ENCODE results near the gene MIER2. TPM values are rescaled to one million over a fixed set of nuclear protein-coding genes. Genes with fewer than 3 reads are reported as not detected.

MIER2 gene
- total and polyA plus RNA-seq, 4 donors, result 2.7 to 4.1 (median 3.7) TPM

DNA sequence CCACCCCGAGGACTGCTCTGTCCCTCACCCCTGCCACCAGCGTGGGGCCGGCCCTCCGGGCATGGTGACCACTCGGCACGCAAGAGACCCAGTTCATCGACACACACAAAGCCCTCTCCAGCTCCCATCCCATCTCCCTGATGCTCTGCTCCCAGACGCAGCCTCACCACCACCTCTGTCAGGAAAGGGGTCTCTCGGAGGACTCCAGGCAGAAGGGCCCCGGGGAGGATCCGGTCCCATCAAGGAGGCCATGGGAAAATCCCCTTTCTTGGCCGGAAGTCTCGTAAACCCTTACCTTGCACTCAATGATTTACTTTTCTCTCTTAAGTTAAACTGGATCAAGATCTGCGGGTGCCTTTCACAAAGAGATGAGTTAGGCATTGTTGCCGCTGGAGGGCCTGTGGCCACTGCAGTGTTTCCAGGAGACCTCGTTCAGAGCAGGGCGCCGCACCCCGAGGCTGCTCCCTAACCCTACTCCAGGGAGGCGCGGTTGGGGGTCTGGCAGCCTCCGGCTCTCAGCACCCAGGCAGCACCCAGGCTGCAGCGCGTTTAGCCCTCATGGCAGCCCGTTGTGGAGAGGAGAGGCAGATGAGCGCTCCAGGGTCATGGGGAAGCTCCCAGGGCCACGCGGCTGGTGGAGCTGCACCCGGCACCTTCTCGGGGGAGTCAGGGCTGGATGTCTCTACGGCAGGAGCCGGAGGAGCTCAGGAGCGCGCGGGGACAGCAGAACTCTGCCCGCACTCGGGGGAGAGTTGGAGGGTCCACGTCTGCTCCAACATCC lies 33.4 kb upstream of the MIER2 start (continued):
- TF ChIP-seq, protein P1, sequence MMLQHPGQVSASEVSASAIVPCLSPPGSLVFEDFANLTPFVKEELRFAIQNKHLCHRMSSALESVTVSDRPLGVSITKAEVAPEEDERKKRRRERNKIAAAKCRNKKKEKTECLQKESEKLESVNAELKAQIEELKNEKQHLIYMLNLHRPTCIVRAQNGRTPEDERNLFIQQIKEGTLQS (IDR thresholded peaks at IDR 0.05), result no peak
- TF ChIP-seq HNF4G (IDR thresholded peaks at IDR 0.05), result no peak
- TF ChIP-seq, protein P2, sequence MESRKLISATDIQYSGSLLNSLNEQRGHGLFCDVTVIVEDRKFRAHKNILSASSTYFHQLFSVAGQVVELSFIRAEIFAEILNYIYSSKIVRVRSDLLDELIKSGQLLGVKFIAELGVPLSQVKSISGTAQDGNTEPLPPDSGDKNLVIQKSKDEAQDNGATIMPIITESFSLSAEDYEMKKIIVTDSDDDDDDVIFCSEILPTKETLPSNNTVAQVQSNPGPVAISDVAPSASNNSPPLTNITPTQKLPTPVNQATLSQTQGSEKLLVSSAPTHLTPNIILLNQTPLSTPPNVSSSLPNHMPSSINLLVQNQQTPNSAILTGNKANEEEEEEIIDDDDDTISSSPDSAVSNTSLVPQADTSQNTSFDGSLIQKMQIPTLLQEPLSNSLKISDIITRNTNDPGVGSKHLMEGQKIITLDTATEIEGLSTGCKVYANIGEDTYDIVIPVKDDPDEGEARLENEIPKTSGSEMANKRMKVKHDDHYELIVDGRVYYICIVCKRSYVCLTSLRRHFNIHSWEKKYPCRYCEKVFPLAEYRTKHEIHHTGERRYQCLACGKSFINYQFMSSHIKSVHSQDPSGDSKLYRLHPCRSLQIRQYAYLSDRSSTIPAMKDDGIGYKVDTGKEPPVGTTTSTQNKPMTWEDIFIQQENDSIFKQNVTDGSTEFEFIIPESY (IDR thresholded peaks at IDR 0.05), result no peak
- TF ChIP-seq GABPA (IDR thresholded peaks at IDR 0.05 in 1 of 2, conservative IDR thresholded peaks at IDR 0.05 in 1 of 2), result no peak
- no peak for TF ChIP-seq FOXA2 (IDR thresholded peaks at IDR 0.05)

- H3K9ac ChIP-seq (ENCODE audit: low read depth in 1 of 2, low read length in 2 of 2), result no peak overlapping the region
- no peaks in the 10 kb centered on the region for H3K9me3 ChIP-seq (ENCODE audit: control insufficient read depth in 4 of 4, low read length in 3 of 4)
- no peak overlapping the region for H3K27ac ChIP-seq (ENCODE audit: low read depth in 1 of 2, low read length in 2 of 2)
- peaks cover 0 to 2% (median 0%) of the 10 kb centered on the region in 4 donors for H3K4me1 ChIP-seq (ENCODE audit: control insufficient read depth in 4 of 4, insufficient read depth in 4 of 4, low read length in 3 of 4)
- DNase-seq (ENCODE audit: low spot score), result no peak
- H3K36me3 ChIP-seq (ENCODE audit: control insufficient read depth in 4 of 4, insufficient read depth in 3 of 4, low read depth in 1 of 4, low read length in 3 of 4), result no peaks in the 10 kb centered on the region
- no peak for TF ChIP-seq SP1 (IDR thresholded peaks at IDR 0.05)
- no peak for TF ChIP-seq MAX (IDR thresholded peaks at IDR 0.05)
- TF ChIP-seq, protein P1 (IDR thresholded peaks at IDR 0.05), result no peak
- no peak for TF ChIP-seq YY1 (IDR thresholded peaks at IDR 0.05)
- TF ChIP-seq CTCF (IDR thresholded peaks at IDR 0.05; ENCODE audit: low read depth, low read length, missing input control), result no peak
- TF ChIP-seq RXRA (IDR thresholded peaks at IDR 0.05), result no peak
- TF ChIP-seq NR2F2 (IDR thresholded peaks at IDR 0.05), result no peak
- no peak for TF ChIP-seq JUND (IDR thresholded peaks at IDR 0.05)
- TF ChIP-seq RAD21 (IDR thresholded peaks at IDR 0.05), result no peak
- no peak for TF ChIP-seq GABPA (IDR thresholded peaks at IDR 0.05 in 1 of 2, conservative IDR thresholded peaks at IDR 0.05 in 1 of 2)
- TF ChIP-seq, protein P2 (IDR thresholded peaks at IDR 0.05), result no peak
- no peak for TF ChIP-seq FOXA1 (IDR thresholded peaks at IDR 0.05)
- no peak for TF ChIP-seq REST (IDR thresholded peaks at IDR 0.05)
- no peak overlapping the region for H3K4me3 ChIP-seq (ENCODE audit: low read depth in 1 of 3, low read length in 3 of 3)
- peaks cover 0 to 12% (median 3%) of the 10 kb centered on the region in 4 donors for H3K27me3 ChIP-seq (ENCODE audit: control insufficient read depth in 4 of 4, insufficient read depth in 4 of 4, low read length in 3 of 4)
- WGBS, result 81% methylated on average over 8 of the region's 8 CpGs
These were observed 31.5 kb upstream of the MIER2 start for GRCh38 chr19:376111-376470.

Measured in liver (tissue), 9 donors.